PFSK-1 (cell line): ENCODE data around the gene B3GALT6.

Experiments used
- REST ChIP-seq, 2 experiments: IDR thresholded peaks; 2 replicates each; pipeline versions ENCODE4 v1.6.1 to v1.8.0; 2011 to 2012; ENCODE audit warnings: low read depth in 2 of 2, low read length in 2 of 2, control low read depth in 1 of 2, inconsistent platforms in 1 of 2, mild to moderate bottlenecking in 1 of 2, moderate library complexity in 1 of 2; ENCODE audit not compliant: insufficient read depth in 1 of 2
- SIN3A ChIP-seq: IDR thresholded peaks from 2 replicates; pipeline ENCODE4 v1.6.1; 2012; ENCODE audit warnings: mild to moderate bottlenecking, low read length, moderate library complexity, borderline replicate concordance; ENCODE audit not compliant: insufficient read depth

GRCh38 chr1:1242461-1243265 lies 10.6 kb downstream of the B3GALT6 start:
- TF ChIP-seq SIN3A (no peak), REST (IDR thresholded peaks at IDR 0.05; ENCODE audit: insufficient read depth in 1 of 2, low read depth in 2 of 2, low read length in 2 of 2) (no peak)
